ENCODE data around the gene FMO2. TPM values are rescaled to one million over a fixed set of nuclear protein-coding genes. Genes with fewer than 3 reads are reported as not detected.

FMO2 gene
- polyA plus RNA-seq (2013, experiment 1 of 2), result 0.04 TPM
- polyA plus RNA-seq (2013, experiment 2 of 2), result 0.01 TPM

- Histone ChIP-seq H3K4me1 (ENCODE audit: control insufficient read depth in 2 of 2, insufficient read depth in 1 of 2, low read depth in 1 of 2, low read length in 2 of 2) (no peaks in the 10 kb centered on the region), H2AK5ac (ENCODE audit: low read depth, low read length) (no peak within 1 kb of the TSS), H3K9me3 (replicated peaks in 1 of 2; ENCODE audit: control insufficient read depth in 2 of 2, insufficient read depth in 1 of 2, low read depth in 1 of 2, low read length in 2 of 2) (no peaks in the 10 kb centered on the region), H3K18ac (ENCODE audit: low read length) (no peak within 1 kb of the TSS), H2BK12ac (ENCODE audit: low read length) (no peak within 1 kb of the TSS), H3K9ac (ENCODE audit: low read depth, low read length, poor library complexity) (no peak within 1 kb of the TSS), H2BK120ac (ENCODE audit: low read depth, low read length) (no peak within 1 kb of the TSS), H2BK15ac (ENCODE audit: low read length) (no peak within 1 kb of the TSS), H3K27ac (replicated peaks; ENCODE audit: low read length) (no peak within 1 kb of the TSS), H2BK5ac (ENCODE audit: low read length) (no peak within 1 kb of the TSS), H4K8ac (ENCODE audit: low read depth, low read length) (no peak within 1 kb of the TSS), H3K14ac (ENCODE audit: low read length) (no peak within 1 kb of the TSS), H3K36me3 (replicated peaks in 1 of 2; ENCODE audit: control insufficient read depth in 2 of 2, insufficient read depth in 2 of 2, low read length in 2 of 2) (no peaks in the 10 kb centered on the region), H3K79me1 (ENCODE audit: low read depth, low read length) (no peaks in the 10 kb centered on the region), H3K4ac (ENCODE audit: low read length) (no peak within 1 kb of the TSS), H4K91ac (ENCODE audit: low read depth, low read length, poor library complexity) (no peak within 1 kb of the TSS), H3K23ac (ENCODE audit: low read depth, low read length, poor library complexity) (no peak within 1 kb of the TSS), H3K4me2 (ENCODE audit: insufficient read depth, low read length, poor library complexity, severe bottlenecking) (no peak within 1 kb of the TSS), H2AFZ (ENCODE audit: low read length) (no peak within 1 kb of the TSS), H3K4me3 (ENCODE audit: low read length in 2 of 2) (no peak within 1 kb of the TSS), H3K27me3 (ENCODE audit: control insufficient read depth in 3 of 3, insufficient read depth in 3 of 3, low read depth in 1 of 3, low read length in 3 of 3) (no peaks in the 10 kb centered on the region)
- WGBS, 2 donors (ENCODE audit: extremely low coverage in 2 of 2, insufficient read length in 2 of 2, insufficient replicate concordance in 1 of 2), result no CpG with 5 or more reads among the region's 6 CpGs
- no peak for DNase-seq (ENCODE audit: low spot score)
Measured at GRCh38 chr1:171185091-171185490, at the start of gene FMO2. TSS of gene FMO2 (plus strand) at chr1:171185300. CDS start at chr1:171185714, 414 bp downstream.

GRCh38 chr1:171137580-171137979, 47.5 kb upstream of the FMO2 start:
- H3K27me3 ChIP-seq (ENCODE audit: control insufficient read depth in 3 of 3, insufficient read depth in 3 of 3, low read depth in 1 of 3, low read length in 3 of 3), result no peaks in the 10 kb centered on the region
- no peak overlapping the region for H3K4me2 ChIP-seq (ENCODE audit: insufficient read depth, low read length, poor library complexity, severe bottlenecking)
- no peak overlapping the region for H2BK15ac ChIP-seq (ENCODE audit: low read length)
- H3K9ac ChIP-seq (ENCODE audit: low read depth, low read length, poor library complexity), result no peak overlapping the region
- DNase-seq (ENCODE audit: low spot score), result no peak
- no peak overlapping the region for H2BK120ac ChIP-seq (ENCODE audit: low read depth, low read length)
- no peak overlapping the region for H4K91ac ChIP-seq (ENCODE audit: low read depth, low read length, poor library complexity)
- H4K8ac ChIP-seq (ENCODE audit: low read depth, low read length), result no peak overlapping the region
- H3K9me3 ChIP-seq (replicated peaks in 1 of 2; ENCODE audit: control insufficient read depth in 2 of 2, insufficient read depth in 1 of 2, low read depth in 1 of 2, low read length in 2 of 2), result no peaks in the 10 kb centered on the region
- no peak overlapping the region for H2BK5ac ChIP-seq (ENCODE audit: low read length)
- H3K4ac ChIP-seq (ENCODE audit: low read length), result no peak overlapping the region
- H2AK5ac ChIP-seq (ENCODE audit: low read depth, low read length), result no peak overlapping the region
- no peak overlapping the region for H3K4me3 ChIP-seq (ENCODE audit: low read length in 2 of 2)
- H2AFZ ChIP-seq (ENCODE audit: low read length), result no peak overlapping the region
- no CpG with 5 or more reads among the region's 2 CpGs for WGBS, 2 donors (ENCODE audit: extremely low coverage in 2 of 2, insufficient read length in 2 of 2, insufficient replicate concordance in 1 of 2)
- H3K27ac ChIP-seq (replicated peaks; ENCODE audit: low read length), result no peak overlapping the region
- no peak overlapping the region for H3K23ac ChIP-seq (ENCODE audit: low read depth, low read length, poor library complexity)
- H3K36me3 ChIP-seq (replicated peaks in 1 of 2; ENCODE audit: control insufficient read depth in 2 of 2, insufficient read depth in 2 of 2, low read length in 2 of 2), result no peaks in the 10 kb centered on the region
- no peak overlapping the region for H3K18ac ChIP-seq (ENCODE audit: low read length)
- peaks cover 0 to 3% of the 10 kb centered on the region in 2 donors for H3K4me1 ChIP-seq (ENCODE audit: control insufficient read depth in 2 of 2, insufficient read depth in 1 of 2, low read depth in 1 of 2, low read length in 2 of 2)
- H2BK12ac ChIP-seq (ENCODE audit: low read length), result no peak overlapping the region
- H3K79me1 ChIP-seq (ENCODE audit: low read depth, low read length), result no peaks in the 10 kb centered on the region
- no peak overlapping the region for H3K14ac ChIP-seq (ENCODE audit: low read length)

- H3K27me3 ChIP-seq (ENCODE audit: control insufficient read depth in 3 of 3, insufficient read depth in 3 of 3, low read depth in 1 of 3, low read length in 3 of 3), result no peaks in the 10 kb centered on the region
- no peak for DNase-seq (ENCODE audit: low spot score)
- no peak overlapping the region for H3K9ac ChIP-seq (ENCODE audit: low read depth, low read length, poor library complexity)
- H4K8ac ChIP-seq (ENCODE audit: low read depth, low read length), result no peak overlapping the region
- H2BK15ac ChIP-seq (ENCODE audit: low read length), result no peak overlapping the region
- no peak overlapping the region for H2AFZ ChIP-seq (ENCODE audit: low read length)
- no peak overlapping the region for H3K23ac ChIP-seq (ENCODE audit: low read depth, low read length, poor library complexity)
- no peak overlapping the region for H3K4me2 ChIP-seq (ENCODE audit: insufficient read depth, low read length, poor library complexity, severe bottlenecking)
- H3K18ac ChIP-seq (ENCODE audit: low read length), result no peak overlapping the region
- H3K27ac ChIP-seq (replicated peaks; ENCODE audit: low read length), result no peak overlapping the region
- H3K36me3 ChIP-seq (replicated peaks in 1 of 2; ENCODE audit: control insufficient read depth in 2 of 2, insufficient read depth in 2 of 2, low read length in 2 of 2), result no peaks in the 10 kb centered on the region
- no peak overlapping the region for H4K91ac ChIP-seq (ENCODE audit: low read depth, low read length, poor library complexity)
- no peak overlapping the region for H2BK12ac ChIP-seq (ENCODE audit: low read length)
- no peak overlapping the region for H3K4ac ChIP-seq (ENCODE audit: low read length)
- H3K9me3 ChIP-seq (replicated peaks in 1 of 2; ENCODE audit: control insufficient read depth in 2 of 2, insufficient read depth in 1 of 2, low read depth in 1 of 2, low read length in 2 of 2), result no peaks in the 10 kb centered on the region
- peaks cover 0 to 3% of the 10 kb centered on the region in 2 donors for H3K4me1 ChIP-seq (ENCODE audit: control insufficient read depth in 2 of 2, insufficient read depth in 1 of 2, low read depth in 1 of 2, low read length in 2 of 2)
- H2BK120ac ChIP-seq (ENCODE audit: low read depth, low read length), result no peak overlapping the region
- H3K14ac ChIP-seq (ENCODE audit: low read length), result no peak overlapping the region
- no peak overlapping the region for H3K4me3 ChIP-seq (ENCODE audit: low read length in 2 of 2)
- WGBS, 2 donors (ENCODE audit: extremely low coverage in 2 of 2, insufficient read length in 2 of 2, insufficient replicate concordance in 1 of 2), result no CpG with 5 or more reads among the region's 2 CpGs
- H2BK5ac ChIP-seq (ENCODE audit: low read length), result no peak overlapping the region
- no peaks in the 10 kb centered on the region for H3K79me1 ChIP-seq (ENCODE audit: low read depth, low read length)
- H2AK5ac ChIP-seq (ENCODE audit: low read depth, low read length), result no peak overlapping the region
Measured at GRCh38 chr1:171138980-171139379, 46.1 kb upstream of the FMO2 start.

GRCh38 chr1:171139890-171140289, 45.2 kb upstream of the FMO2 start:
- no peak overlapping the region for H2AK5ac ChIP-seq (ENCODE audit: low read depth, low read length)
- H2BK5ac ChIP-seq (ENCODE audit: low read length), result no peak overlapping the region
- H2BK12ac ChIP-seq (ENCODE audit: low read length), result no peak overlapping the region
- H3K23ac ChIP-seq (ENCODE audit: low read depth, low read length, poor library complexity), result no peak overlapping the region
- H3K14ac ChIP-seq (ENCODE audit: low read length), result no peak overlapping the region
- H2AFZ ChIP-seq (ENCODE audit: low read length), result no peak overlapping the region
- DNase-seq (ENCODE audit: low spot score), result no peak
- H3K9me3 ChIP-seq (replicated peaks in 1 of 2; ENCODE audit: control insufficient read depth in 2 of 2, insufficient read depth in 1 of 2, low read depth in 1 of 2, low read length in 2 of 2), result no peaks in the 10 kb centered on the region
- no peak overlapping the region for H4K91ac ChIP-seq (ENCODE audit: low read depth, low read length, poor library complexity)
- no peaks in the 10 kb centered on the region for H3K27me3 ChIP-seq (ENCODE audit: control insufficient read depth in 3 of 3, insufficient read depth in 3 of 3, low read depth in 1 of 3, low read length in 3 of 3)
- H3K18ac ChIP-seq (ENCODE audit: low read length), result no peak overlapping the region
- no peak overlapping the region for H2BK15ac ChIP-seq (ENCODE audit: low read length)
- no peak overlapping the region for H3K4me3 ChIP-seq (ENCODE audit: low read length in 2 of 2)
- no peak overlapping the region for H3K4me2 ChIP-seq (ENCODE audit: insufficient read depth, low read length, poor library complexity, severe bottlenecking)
- WGBS, 2 donors (ENCODE audit: extremely low coverage in 2 of 2, insufficient read length in 2 of 2, insufficient replicate concordance in 1 of 2), result no CpG with 5 or more reads among the region's 4 CpGs
- no peaks in the 10 kb centered on the region for H3K79me1 ChIP-seq (ENCODE audit: low read depth, low read length)
- H3K27ac ChIP-seq (replicated peaks; ENCODE audit: low read length), result no peak overlapping the region
- H2BK120ac ChIP-seq (ENCODE audit: low read depth, low read length), result no peak overlapping the region
- peaks cover 0 to 3% of the 10 kb centered on the region in 2 donors for H3K4me1 ChIP-seq (ENCODE audit: control insufficient read depth in 2 of 2, insufficient read depth in 1 of 2, low read depth in 1 of 2, low read length in 2 of 2)
- H3K9ac ChIP-seq (ENCODE audit: low read depth, low read length, poor library complexity), result no peak overlapping the region
- H3K4ac ChIP-seq (ENCODE audit: low read length), result no peak overlapping the region
- no peak overlapping the region for H4K8ac ChIP-seq (ENCODE audit: low read depth, low read length)
- H3K36me3 ChIP-seq (replicated peaks in 1 of 2; ENCODE audit: control insufficient read depth in 2 of 2, insufficient read depth in 2 of 2, low read length in 2 of 2), result no peaks in the 10 kb centered on the region
